HG03039 (cell line): ENCODE results near the gene PADI1.

Experiments
- ATAC-seq: cut with Tn5 transposase; IDR thresholded peaks from one replicate; pipeline ENCODE4 v1.9.1; 2021; ENCODE audit warnings: mild to moderate bottlenecking, moderate library complexity; ENCODE audit not compliant: unreplicated experiment

Gene PADI1

GRCh38 chr1:17293681-17294425 is 88.9 kb downstream of the PADI1 start:
- ATAC-seq = no peak

GRCh38 chr1:17295292-17295691 is 90.4 kb downstream of the PADI1 start:
- ATAC-seq = no peak
